Measurements from ENCODE around the gene TAOK3. TPM values are rescaled to one million over a fixed set of nuclear protein-coding genes. Genes with fewer than 3 reads are reported as not detected.

Gene TAOK3
- total RNA-seq, 1 donor from 2014 or later: 20.9 TPM

DNA sequence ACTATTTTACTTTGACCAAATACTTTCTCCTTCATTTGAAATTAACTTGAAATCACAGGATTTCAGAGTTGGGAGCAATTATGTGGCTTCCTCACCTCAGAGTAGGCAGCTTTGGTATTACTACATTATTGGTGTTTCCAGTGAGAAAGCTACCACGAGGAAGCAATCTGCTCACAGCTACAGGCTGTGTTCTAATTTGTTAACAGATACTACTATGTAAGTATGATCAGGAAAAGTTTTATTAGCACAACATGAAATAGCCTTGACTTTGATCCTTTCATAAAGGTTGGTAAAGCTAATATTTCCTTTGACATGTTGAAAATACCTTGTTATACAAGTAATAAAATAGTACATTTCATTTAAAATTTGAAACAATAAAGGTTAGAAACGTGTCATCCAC lies 30.6 kb downstream of the TAOK3 start:
- DNase-seq (ENCODE audit: low read depth): no peak

DNA sequence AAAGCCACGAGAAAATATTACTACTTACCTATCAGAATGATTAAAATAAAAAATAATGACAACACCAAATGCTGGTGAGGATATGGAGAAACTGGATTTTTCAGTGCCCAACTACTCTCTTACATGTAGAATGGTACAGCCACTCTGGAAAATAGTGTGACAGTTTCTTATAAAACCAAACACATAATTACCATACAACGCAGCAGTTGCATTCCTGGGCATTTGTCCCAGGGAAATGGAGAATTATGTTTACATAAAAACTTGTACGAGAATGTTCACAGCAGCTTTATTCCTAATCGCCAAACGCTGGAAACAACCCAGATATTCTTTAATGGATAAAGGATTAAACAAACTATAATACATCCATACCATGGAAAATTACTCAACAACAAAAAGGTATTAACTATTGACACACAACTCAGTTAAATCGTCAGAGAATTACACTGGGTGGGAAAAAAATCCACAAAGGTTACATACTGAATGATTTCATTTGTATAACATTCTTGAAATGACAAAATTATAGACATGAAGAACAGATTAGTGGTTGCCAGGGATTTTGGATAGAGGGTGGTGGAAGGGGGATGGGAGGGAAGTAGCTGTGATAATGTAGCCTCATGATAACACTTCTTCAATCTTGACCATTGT lies 35.4 kb downstream of the TAOK3 start:
- no peak for DNase-seq (ENCODE audit: low read depth)

DNA sequence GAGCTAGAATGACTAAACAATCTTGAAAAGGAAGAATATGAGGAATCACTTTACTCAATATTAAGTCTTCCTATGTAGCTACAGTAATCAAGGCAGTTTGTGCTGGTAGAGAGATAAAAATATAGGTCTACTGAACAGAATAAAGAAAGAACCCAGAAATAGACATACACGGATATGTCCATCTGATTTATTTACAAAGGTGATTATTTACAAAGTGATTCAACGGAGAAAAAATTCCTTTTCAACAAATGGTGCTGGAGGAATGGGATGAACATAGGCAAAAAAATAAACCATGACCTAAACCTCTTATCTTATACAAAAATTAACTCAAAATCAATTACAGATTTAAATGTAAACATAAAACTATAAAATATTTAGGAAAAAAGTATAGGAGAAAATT lies 36.6 kb downstream of the TAOK3 start:
- no peak for DNase-seq (ENCODE audit: low read depth)

DNA sequence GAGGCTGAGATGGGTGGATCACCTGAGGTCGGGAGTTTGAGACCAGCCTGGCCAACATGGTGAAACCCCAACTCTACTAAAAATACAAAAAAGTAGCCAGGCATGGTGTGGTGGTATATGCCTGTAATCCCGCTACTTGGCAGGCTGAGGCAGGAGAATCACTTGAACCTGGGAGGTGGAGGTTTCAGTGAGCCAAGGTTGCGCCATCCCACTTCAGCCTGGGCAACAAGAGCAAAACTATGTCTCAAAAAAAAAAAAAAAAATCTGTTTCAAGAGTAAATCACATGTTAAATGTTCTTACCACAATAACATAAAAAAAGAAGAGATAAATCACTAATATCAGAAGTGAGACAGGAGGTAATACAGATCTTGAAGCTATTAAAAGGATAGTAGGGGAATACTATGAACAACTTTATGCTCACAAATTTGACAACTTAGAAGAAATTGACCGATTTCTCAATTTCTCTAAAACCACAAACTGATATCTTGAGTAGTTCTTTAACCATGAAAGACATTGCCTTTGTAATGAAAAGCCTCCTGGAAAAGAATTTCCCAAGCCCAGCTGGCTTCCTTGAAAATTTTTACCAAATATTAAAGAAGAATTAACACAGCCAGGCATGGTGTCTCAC lies 37.7 kb downstream of the TAOK3 start:
- DNase-seq (ENCODE audit: low read depth): no peak

DNA sequence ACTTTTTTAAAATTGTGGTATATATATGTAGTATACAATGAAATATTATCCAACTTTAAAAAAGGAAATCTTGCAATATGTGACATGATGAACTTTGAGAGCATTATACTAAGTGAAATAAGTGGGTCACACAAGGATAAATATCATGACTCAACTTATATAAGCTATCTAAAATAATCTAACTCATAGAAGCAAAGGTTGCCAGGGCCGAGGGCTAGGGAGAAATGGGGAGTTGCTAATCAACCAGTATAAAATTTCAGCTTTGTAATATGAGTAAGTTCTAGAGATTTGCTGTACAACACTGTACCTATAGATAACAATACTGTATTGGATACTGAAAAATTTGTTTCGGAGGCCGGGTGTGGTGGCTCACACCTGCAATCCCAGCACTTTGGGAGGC lies 38.5 kb downstream of the TAOK3 start:
- DNase-seq (ENCODE audit: low read depth): no peak

DNA sequence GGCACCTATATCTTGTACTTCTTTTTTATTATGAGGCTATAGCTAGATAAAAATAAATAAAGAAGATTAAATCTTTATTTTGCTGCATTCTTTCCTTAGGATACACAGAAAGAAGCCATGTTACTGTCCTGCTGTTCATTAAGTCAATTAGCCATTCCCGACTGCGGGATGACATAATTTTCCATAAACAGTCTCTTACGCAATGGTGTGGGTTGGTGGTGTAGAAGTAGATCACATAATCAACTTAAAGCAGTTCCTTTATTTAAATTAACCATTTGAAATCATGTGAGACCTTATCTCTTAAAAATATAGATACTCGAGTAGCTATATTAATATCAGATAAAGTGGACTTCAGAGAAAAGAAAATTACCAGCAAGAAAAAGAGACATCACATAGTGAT lies 40.2 kb downstream of the TAOK3 start:
- no peak for DNase-seq (ENCODE audit: low read depth)

DNA sequence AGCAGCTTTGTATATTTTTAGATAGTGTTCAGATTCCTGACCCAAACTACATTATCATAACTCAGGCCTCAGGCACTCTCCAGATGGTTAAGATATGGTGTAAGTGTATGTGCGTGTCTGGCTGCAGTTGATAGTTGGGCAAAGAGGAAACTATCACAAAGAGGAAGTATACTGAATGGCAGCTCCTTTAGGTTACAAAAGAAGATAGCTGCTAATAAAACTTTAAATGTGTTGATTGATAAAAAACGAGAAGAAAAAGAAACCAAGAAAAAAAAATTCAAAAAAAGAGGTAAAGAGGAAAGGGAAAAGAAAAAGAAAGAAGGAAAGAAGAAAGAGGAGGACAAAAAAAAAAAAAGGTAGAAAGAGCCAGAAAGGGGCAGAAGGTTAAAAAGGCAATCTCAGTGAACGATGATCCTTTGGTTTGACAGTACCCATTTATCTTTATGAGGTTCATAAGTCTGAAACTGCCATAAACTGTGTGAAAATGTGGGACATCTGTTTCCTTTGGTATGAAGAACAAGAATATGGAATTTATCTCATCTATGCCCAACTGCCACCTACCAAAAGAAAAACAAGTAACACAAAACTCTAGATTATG lies 42.2 kb downstream of the TAOK3 start:
- no peak for DNase-seq (ENCODE audit: low read depth)

DNA sequence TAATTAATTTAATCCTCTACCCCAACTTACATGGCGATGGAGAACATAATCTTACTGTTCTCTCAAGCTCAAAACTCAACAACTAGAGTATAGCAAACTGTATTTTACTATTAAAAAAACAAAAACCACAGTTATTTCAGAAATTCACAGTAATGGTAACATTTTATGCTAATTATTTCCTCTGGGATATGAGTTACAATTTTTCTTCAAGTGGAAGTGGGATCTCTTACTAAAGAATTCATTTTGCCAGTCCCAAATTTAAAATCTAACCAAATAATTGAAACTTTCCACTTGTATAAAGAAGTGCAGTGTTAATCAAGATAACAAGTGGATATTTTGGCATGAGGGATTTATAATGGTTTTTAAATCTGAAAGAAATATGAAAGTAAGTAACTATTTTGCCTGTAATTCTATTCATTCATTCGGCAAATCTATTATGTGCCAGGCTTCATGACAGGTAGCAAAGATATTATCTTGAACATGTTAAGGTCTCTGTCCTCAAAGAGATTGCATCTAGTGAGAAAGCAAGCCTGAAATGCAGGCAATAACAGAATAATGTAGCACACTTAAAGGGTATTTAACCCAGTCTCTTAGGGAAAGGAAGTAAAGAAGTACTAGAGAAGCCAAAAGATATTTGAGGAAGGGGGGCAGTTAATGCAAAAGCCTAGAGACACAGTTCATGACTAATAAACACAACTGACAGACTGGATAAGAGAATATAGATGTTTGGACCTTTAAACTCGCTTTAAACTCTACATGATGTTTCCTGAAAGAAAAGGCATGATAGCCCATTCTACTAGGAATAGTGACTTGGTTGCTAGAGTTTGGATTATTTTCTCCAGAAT lies 44.0 kb downstream of the TAOK3 start:
- no peak for DNase-seq (ENCODE audit: low read depth)

DNA sequence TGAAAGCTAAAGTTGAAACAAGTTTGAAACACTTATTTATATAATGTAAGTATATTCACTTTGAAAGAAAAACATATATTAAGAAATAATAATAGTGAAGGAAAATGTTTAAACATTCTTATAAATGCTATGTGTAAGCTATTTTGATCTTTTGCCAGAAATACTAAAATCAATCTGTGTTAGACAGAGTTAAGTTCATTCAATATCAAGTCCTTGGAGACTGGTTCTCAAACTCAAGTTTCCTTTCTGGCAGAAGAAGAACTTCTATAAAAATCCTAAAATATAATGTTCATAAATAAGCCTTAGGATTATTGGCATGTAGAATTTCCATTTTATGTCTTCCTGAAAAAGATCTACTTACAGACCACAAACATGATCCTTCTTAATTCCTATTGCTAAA lies 45.3 kb downstream of the TAOK3 start:
- DNase-seq (ENCODE audit: low read depth): no peak

DNA sequence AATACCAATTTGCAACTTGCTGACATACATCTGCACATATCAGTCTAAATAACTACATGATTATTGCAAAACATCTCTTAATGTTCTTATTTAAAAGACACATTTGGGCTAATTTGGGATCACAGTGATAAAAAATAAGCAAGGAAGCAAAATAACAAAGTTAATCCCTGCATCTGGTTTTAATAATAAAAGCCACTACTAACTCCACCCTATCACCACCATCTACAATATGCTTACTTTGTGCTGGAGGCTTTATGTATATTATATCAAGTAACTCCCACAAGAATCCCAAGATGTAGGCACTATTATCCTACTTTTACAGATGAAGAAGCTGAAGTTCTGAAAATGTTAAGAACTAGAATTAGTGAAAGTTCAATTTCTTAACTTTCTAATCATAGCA lies 45.7 kb downstream of the TAOK3 start:
- no peak for DNase-seq (ENCODE audit: low read depth)

DNA sequence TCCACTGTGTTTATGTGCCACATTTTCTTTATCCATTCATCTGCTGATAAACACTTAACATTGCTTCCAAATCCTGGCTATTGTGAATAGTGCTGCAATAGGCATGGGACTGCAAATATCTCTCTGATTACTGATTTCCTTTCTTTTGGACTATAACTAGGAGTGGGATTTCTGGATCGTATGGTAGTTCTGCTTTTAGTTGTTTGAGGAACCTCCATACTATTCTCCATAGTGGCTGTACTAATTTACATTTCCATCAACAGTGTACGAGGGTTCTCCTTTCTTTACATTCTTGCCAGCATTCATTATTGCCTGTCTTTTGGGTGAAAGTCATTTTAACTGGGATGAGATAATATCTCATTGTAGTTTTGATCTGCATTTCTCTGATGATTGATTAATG lies 47.6 kb downstream of the TAOK3 start:
- no peak for DNase-seq (ENCODE audit: low read depth)

DNA sequence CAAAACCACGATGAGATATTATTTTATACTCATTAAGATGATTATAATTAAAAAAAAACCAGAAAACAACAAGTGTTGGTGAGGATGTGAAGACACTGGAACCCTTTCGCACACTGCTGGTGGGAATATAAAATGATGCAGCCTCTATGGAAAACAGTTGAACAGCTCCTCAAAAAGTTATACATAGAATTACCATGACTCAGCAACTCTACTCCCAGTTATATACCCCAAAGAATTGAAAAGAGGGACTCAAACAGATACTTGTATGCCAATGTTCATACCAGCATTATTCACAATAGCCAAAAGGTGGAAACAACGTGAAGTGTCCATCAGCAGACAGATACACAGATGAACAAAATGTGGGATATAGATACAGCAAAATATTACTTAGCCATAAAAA lies 53.1 kb downstream of the TAOK3 start:
- no peak for DNase-seq (ENCODE audit: low read depth)

DNA sequence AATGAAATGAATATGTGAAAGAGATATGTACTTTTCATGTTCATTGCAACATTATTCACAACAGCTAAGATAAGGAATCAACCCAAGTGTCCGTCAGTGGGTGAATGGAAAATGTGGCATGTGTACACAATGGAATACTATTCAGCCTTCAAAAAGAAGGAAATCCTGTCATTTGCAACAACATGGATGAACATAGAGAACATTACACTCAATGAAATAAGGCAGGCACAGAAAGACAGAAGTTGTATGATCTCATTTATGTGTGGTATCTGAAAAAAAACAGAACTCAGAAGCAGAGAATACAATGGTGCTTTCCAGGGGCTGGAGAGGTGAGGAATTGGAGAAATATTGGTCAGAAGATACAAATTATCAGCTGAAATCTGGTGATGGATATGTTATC lies 54.0 kb downstream of the TAOK3 start:
- no peak for DNase-seq (ENCODE audit: low read depth)

DNA sequence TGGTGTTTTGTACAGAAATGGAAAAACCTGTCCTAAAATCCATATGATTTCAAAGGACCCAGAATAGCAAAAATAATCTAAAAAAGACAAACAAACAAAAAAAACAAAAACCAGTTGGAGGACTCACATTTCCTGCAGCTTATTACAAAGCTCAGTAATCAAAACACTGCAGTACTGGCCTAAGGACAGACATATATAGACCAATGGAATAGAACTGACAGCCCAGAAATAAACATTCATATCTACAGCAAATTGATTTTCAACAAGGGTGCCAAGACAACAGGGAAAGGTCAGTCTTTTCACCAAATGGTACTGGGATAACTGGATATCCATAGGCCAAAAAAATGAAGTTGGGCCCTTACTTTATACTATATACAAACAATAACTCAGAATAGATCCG lies 55.0 kb downstream of the TAOK3 start:
- no peak for DNase-seq (ENCODE audit: low read depth)

DNA sequence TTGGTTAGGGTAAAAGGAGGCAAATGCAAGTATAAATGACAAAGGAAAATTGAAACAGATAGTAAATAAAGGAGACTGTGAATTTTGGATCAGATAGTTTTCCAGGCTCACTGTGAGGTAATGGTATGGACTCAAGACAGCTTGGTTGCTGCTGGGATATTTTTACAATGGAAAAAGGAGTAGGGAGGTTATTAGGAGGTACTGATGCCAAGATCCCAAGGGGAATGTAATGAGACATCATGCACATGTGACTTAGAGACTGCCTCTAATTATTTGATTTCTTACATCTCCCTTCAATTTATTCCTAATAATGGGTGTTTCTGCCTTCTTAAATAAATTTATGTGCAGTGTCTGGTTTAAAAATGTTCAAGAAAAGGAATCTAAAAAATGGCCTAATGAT lies 56.9 kb downstream of the TAOK3 start:
- DNase-seq (ENCODE audit: low read depth): peak; percentile 16

DNA sequence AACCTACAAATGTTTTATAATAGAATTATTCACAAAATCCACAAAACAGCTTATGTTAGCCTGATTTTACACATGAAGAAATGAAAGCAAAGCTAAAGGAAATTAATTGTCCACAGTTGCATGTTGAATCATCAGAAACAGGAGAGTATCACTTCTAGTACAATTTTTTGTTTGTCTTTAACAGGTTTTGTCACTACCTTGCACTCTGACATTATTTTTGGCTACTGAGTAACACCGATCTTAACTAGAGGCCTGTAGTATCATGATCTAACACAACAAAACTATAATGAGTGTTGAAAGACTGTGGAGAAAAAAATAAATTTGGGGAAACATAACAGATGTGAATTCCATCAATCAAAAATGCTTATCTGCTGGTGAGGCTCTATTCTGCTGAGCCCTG lies 60.1 kb downstream of the TAOK3 start:
- peak; percentile 30 for DNase-seq (ENCODE audit: low read depth)

DNA sequence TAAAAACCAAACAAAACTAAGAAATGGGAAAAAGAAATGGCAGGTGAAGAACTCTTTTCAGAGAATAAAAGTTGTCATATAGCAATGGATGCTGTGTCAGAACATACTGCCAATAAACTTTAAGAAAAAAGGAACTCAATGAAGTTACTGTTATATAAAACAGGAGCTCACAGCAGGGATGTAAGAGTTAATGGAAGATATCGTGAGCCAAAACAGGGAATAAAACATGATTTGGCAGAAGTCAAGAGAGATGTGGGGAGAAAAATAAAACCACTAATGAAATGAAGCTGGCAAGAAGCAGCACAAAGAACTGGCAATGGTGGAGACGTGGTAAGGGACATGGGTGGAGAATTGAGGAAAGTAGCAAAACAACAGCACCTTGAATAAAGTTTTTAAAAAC lies 61.0 kb downstream of the TAOK3 start:
- peak; percentile 13 for DNase-seq (ENCODE audit: low read depth)

DNA sequence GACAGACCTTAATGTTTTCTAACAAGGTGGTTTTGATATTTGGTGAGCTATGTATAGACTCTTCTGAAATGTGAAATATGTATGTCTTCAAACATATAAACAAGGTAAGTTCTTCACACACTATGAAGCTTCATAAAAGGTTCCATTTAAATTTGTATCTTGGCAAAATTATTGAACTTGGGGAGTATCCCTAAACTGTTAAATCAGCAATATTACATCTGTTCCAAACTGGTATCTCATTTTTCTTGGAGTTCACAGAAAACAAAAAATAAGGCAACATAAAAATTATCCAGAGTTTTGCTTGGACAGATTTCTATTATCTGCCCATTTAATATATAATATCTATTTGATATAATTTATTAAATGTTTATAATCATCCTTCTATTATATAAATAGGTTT lies 62.4 kb downstream of the TAOK3 start:
- DNase-seq (ENCODE audit: low read depth): no peak

DNA sequence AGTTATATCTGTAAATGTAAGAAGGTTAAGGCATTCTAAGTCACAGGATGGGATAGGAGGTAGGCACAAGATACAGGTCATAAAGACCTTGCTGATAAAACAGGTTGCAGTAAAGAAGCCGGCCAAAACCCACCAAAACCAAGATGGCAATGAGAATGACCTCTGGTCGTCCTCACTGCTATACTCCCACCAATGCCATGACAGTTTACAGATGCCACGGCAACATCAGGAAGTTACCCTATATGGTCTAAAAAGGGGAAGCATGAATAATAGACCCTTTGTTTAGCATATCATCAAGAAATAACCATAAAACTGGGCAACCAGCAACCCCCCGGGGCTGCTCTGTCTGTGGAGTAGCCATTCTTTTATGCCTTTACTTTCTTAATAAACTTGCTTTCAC lies 64.7 kb downstream of the TAOK3 start:
- peak; percentile 67 for DNase-seq (ENCODE audit: low read depth)

DNA sequence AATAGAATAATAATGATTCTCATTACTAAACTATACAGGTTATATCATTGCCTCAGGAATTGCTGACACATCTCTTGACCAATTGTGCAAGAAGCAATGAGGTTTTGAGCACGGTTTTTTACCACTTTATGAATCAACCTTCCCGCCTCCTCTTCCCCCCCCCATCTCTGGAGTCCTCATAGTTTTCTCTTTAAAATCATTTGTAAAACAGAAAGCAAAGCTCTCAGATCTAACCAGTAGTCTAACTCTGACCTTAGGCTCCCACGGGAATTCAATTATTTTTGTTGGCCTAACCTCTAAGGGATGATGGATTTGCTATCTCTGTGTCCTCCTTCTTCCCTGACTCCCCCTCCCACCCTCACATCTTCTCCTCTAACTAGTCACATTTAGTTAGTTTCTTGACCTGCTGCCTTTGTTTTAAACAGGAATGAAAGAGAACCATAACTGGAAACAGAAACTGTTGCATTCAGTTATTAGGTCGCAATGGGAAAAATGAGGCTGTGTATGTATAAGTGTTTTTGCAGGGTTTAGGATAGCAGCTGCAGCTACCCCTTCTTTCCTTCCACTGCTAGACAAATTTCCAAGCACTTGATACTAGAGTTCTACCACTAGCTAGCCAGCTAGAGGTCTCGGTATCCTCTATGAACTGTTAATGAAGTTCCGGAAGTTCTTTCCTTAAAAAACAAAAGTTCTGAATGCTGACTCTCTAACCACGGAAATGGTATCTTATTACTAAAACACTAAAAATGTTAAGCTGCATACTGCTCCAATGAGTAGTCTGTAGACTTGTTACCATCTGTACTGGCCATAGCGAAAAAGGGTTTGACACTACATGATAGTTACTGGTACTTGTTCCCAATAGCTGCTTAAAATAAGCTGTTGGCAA lies 65.4 kb downstream of the TAOK3 start:
- peak; percentile 82 for DNase-seq (ENCODE audit: low read depth)

DNA sequence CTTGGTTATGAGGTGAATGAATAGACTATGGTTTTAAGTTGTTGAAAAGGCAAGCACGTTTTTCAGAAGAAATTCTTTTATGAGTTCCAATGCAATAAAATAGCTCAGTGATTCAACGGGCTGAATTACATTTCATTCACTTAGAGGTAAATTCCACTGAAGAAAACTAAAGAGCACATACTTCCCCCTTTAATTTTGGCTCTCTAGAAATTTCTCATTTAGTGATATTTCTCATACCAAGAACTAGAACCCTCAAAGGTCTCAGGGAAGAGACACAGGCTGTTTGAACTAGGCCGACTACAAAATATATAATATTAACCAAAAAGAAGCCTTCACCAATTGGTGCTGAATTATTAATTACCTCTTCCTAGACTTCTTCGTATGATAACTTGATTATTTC lies 68.6 kb downstream of the TAOK3 start:
- DNase-seq (ENCODE audit: low read depth): no peak
